HCT116 (cell line): ENCODE data around the gene ECE1. TPM values are rescaled to one million over a fixed set of nuclear protein-coding genes. Genes with fewer than 3 reads are reported as not detected.

Experiments
- ATAC-seq: fragments of 200-7000 bp; cut with Tn5 transposase; 2 replicates; pipeline ENCODE4 v1.9.1; 2020; ENCODE audit warnings: mild to moderate bottlenecking, moderate library complexity
- Bru-seq: library from RNA; stranded (reverse); fragments of 400-500 nt; gene quantifications from one replicate; lab custom pipeline; 2021; lab: Mats Ljungman, UMichigan
- BruChase-seq, 2 experiments: library from RNA; stranded (reverse); fragments of 400-500 nt; gene quantifications; one replicate each; lab custom pipeline; 2021; lab: Mats Ljungman, UMichigan
- BruUV-seq: library from RNA; stranded (reverse); fragments of 400-500 nt; replicated peaks from 2 replicates; lab custom pipeline; 2021; lab: Mats Ljungman, UMichigan
- CTCF ChIA-PET: fragments of 300-600 bp; sonication (Branson Sonifier 250); formaldehyde crosslinking; loops from one replicate; lab custom pipeline; 2021; ENCODE audit warnings: antibody characterized with exemption; lab: Charles Lee
- POLR2A ChIA-PET: fragments of 300-600, 350-600 bp; sonication (Branson Sonifier 250); formaldehyde crosslinking; loops from one replicate; lab custom pipeline; 2021; ENCODE audit warnings: antibody characterized with exemption; lab: Charles Lee
- RAD21 ChIA-PET, 2 experiments: fragments of 300-600 bp; sonication (Branson Sonifier 250); formaldehyde crosslinking; loops; one replicate each; lab custom pipeline; 2023; ENCODE audit warnings: low total read pairs in 2 of 2; ENCODE audit not compliant: uncharacterized antibody in 2 of 2, unreplicated experiment in 2 of 2, low non-redundant PET in 1 of 2; lab: Charles Lee
- DNase-seq: peaks from one replicate; pipeline ENCODE4 v3.0.0-alpha.2; 2010; ENCODE audit warnings: low read depth, low spot score
- H2AFZ ChIP-seq: fragments of 200-600 bp; shearing (Covaris generic), sonication (generic); 2 replicates; pipeline ENCODE4 v1.6.1; 2017; ENCODE audit warnings: low read depth, mixed run types, mixed read lengths, antibody characterized with exemption, low read length; ENCODE audit not compliant: poor library complexity, severe bottlenecking
- H3K27ac ChIP-seq: 2 replicates; pipeline ENCODE4 v1.5.1; 2012; ENCODE audit warnings: low read depth, low read length
- H3K27me3 ChIP-seq: fragments of 200-600 bp; sonication (generic); 2 replicates; pipeline ENCODE4 v1.6.1; 2016; ENCODE audit warnings: mixed run types, low read length, mixed read lengths; ENCODE audit not compliant: insufficient read depth
- H3K36me3 ChIP-seq, 2 experiments: fragments of 200-500 bp in 1 of 2; fragments of 200-600 bp in 1 of 2; sonication (Bioruptor generic) in 1 of 2; sonication (generic) in 1 of 2; 2 replicates each; pipeline versions ENCODE4 v1.5.1 to v1.6.1; 2014 to 2016; ENCODE audit warnings: low read length in 2 of 2, inconsistent platforms in 1 of 2, mixed read lengths in 1 of 2, mixed run types in 1 of 2; ENCODE audit not compliant: insufficient read depth in 2 of 2, control insufficient read depth in 1 of 2
- H3K4me1 ChIP-seq, 2 experiments: fragments of 200-600 bp in 1 of 2; sonication (generic) in 1 of 2; 2 replicates each; pipeline versions ENCODE4 v1.5.1 to v1.6.1; 2012 to 2017; ENCODE audit warnings: low read length in 2 of 2, inconsistent platforms in 1 of 2, mild to moderate bottlenecking in 1 of 2, mixed read lengths in 1 of 2, mixed run types in 1 of 2, moderate library complexity in 1 of 2; ENCODE audit not compliant: insufficient read depth in 2 of 2, control insufficient read depth in 1 of 2
- H3K4me2 ChIP-seq: fragments of 200-600 bp; sonication (generic); 2 replicates; pipeline ENCODE4 v1.6.1; 2017; ENCODE audit warnings: mixed run types, low read length, mixed read lengths
- H3K4me3 ChIP-seq, 2 experiments: fragments of 200-600 bp in 1 of 2; sonication (generic) in 1 of 2; replicated peaks in 1 of 2; 2 replicates each; pipeline ENCODE4 v1.5.1; 2011 to 2016; ENCODE audit warnings: low read length in 2 of 2, control low read depth in 1 of 2, low read depth in 1 of 2, mild to moderate bottlenecking in 1 of 2, mixed read lengths in 1 of 2, mixed run types in 1 of 2
- H3K79me2 ChIP-seq: fragments of 200-600 bp; sonication (generic); 2 replicates; pipeline ENCODE4 v1.6.1; 2017; ENCODE audit warnings: mild to moderate bottlenecking, mixed run types, low read length, moderate library complexity, mixed read lengths; ENCODE audit not compliant: insufficient read depth
- H3K9ac ChIP-seq: fragments of 200-600 bp; sonication (generic); 2 replicates; pipeline ENCODE4 v1.6.1; 2016; ENCODE audit warnings: low read length, mixed read lengths
- H3K9me2 ChIP-seq: fragments of 200-600 bp; sonication (generic), shearing (Covaris generic); 2 replicates; pipeline ENCODE4 v1.6.1; 2017; ENCODE audit warnings: mixed run types, mild to moderate bottlenecking, moderate library complexity; ENCODE audit not compliant: insufficient read depth
- H3K9me3 ChIP-seq, 2 experiments: fragments of 200-500 bp in 1 of 2; fragments of 200-600 bp in 1 of 2; sonication (Bioruptor generic) in 1 of 2; sonication (generic) in 1 of 2; 2 replicates each; pipeline ENCODE4 v1.6.1; 2014 to 2017; ENCODE audit warnings: low read length in 2 of 2, mixed read lengths in 2 of 2, inconsistent platforms in 1 of 2, low read depth in 1 of 2, mild to moderate bottlenecking in 1 of 2, mixed run types in 1 of 2, moderate library complexity in 1 of 2; ENCODE audit not compliant: control insufficient read depth in 1 of 2, insufficient read depth in 1 of 2
- H4K20me1 ChIP-seq: fragments of 200-600 bp; sonication (generic), shearing (Covaris generic); 2 replicates; pipeline ENCODE4 v1.6.1; 2017; ENCODE audit warnings: mixed run types, mild to moderate bottlenecking, moderate library complexity; ENCODE audit not compliant: insufficient read depth
- CBX3 ChIP-seq: IDR thresholded peaks from 2 replicates; pipeline ENCODE4 v1.6.1; 2012; ENCODE audit warnings: low read depth
- EZH2 ChIP-seq: fragments of 200-600 bp; sonication (generic); IDR thresholded peaks from 2 replicates; pipeline ENCODE4 v1.6.1; 2017; ENCODE audit warnings: antibody characterized with exemption, mixed run types
- FOSL1 ChIP-seq: IDR thresholded peaks from 2 replicates; pipeline ENCODE4 v1.6.1; 2012; ENCODE audit warnings: low read depth
- JUND ChIP-seq: IDR thresholded peaks from 2 replicates; pipeline ENCODE4 v1.6.1; 2012
- POLR2A ChIP-seq: IDR thresholded peaks from 2 replicates; pipeline ENCODE4 v1.7.0; 2011; ENCODE audit warnings: borderline replicate concordance; ENCODE audit not compliant: insufficient read depth, insufficient read length; ENCODE audit errors: extremely low read depth
- POLR2AphosphoS5 ChIP-seq: IDR thresholded peaks from 2 replicates; pipeline ENCODE4 v1.6.1; 2011; ENCODE audit warnings: mild to moderate bottlenecking, low read depth, low read length, moderate library complexity
- RAD21 ChIP-seq: IDR thresholded peaks from 2 replicates; pipeline ENCODE4 v1.6.1; 2012; ENCODE audit warnings: low read depth, mild to moderate bottlenecking
- SIN3A ChIP-seq: IDR thresholded peaks from 2 replicates; pipeline ENCODE4 v1.6.1; 2012; ENCODE audit warnings: low read depth
- SRF ChIP-seq: IDR thresholded peaks from 2 replicates; pipeline ENCODE4 v1.6.1; 2012; ENCODE audit warnings: low read depth
- TCF7L2 ChIP-seq: IDR thresholded peaks from 2 replicates; pipeline ENCODE4 v1.7.0; 2011; ENCODE audit warnings: borderline replicate concordance, inconsistent platforms; ENCODE audit not compliant: insufficient read depth, insufficient read length; ENCODE audit errors: extremely low read depth
- YY1 ChIP-seq: IDR thresholded peaks from 2 replicates; pipeline ENCODE4 v1.6.1; 2011; ENCODE audit warnings: low read length, low read depth, moderate library complexity, mild to moderate bottlenecking; ENCODE audit not compliant: insufficient replicate concordance; ENCODE audit errors: extremely low read depth
- ZFX ChIP-seq: fragments of 450-650 bp; IDR thresholded peaks from 2 replicates; pipeline ENCODE4 v1.6.1; 2017
- intact Hi-C: fragments of 100-400 bp; cut with micrococcal nuclease; formaldehyde crosslinking; loops from 2 replicates; pipeline ENCODE4 v1.10.0; 2022
- long read RNA-seq: library from polyadenylated mRNA; unstranded; transcript quantifications from one replicate; pipeline ENCODE4 v2.0.0, GENCODE V29; 2021; ENCODE audit not compliant: unreplicated experiment
- polyA plus RNA-seq: library from polyadenylated mRNA; unstranded; fragments of >200 nt; gene quantifications from 2 replicates; pipeline ENCODE4 v1.2.1, GENCODE V29; 2012; ENCODE audit warnings: missing spikeins
- total RNA-seq: library from RNA; stranded (reverse); gene quantifications from one replicate; pipeline ENCODE4 v1.2.1, GENCODE V29; 2021; ENCODE audit not compliant: unreplicated experiment
- TF ChIP-seq, protein P1 (sequence below): IDR thresholded peaks from 2 replicates; pipeline ENCODE4 v1.6.1; 2012
- TF ChIP-seq, protein P2 (sequence below): IDR thresholded peaks from 2 replicates; pipeline ENCODE4 v1.6.1; 2011; ENCODE audit warnings: mild to moderate bottlenecking, low read length, moderate library complexity; ENCODE audit not compliant: insufficient replicate concordance; ENCODE audit errors: extremely low read depth

ECE1 gene
- total RNA-seq (66.8 TPM), Bru-seq, nascent RNA (percentile 65 among the genes with signal in this experiment), BruChase-seq, experiment 1, labeled RNA remaining after a 6-hour chase (percentile 77 among the genes with signal in this experiment), BruChase-seq, experiment 2, labeled RNA remaining after a 2-hour chase (percentile 64 among the genes with signal in this experiment)
- 64.9 and 72.0 TPM in 2 replicates for polyA plus RNA-seq
- long read RNA-seq, full-length matches to known transcripts, result 27 of 76 reads
- long read RNA-seq, partial matches to known transcripts, result 17 of 76 reads
- long read RNA-seq, other reads (novel, unspliced or antisense), result 32 of 76 reads

- no TSS peak for BruUV-seq
- ChIA-PET POLR2A (interaction anchor here (0.6 kb wide), 1 partner anchor 61 kb away, joined by 4 read pairs; no protein-coding TSS in a partner anchor), RAD21 (no interaction called here), CTCF (no interaction called here)
- Histone ChIP-seq H3K4me1 (peaks cover 25 to 45% of the 10 kb centered on the region in 2 experiments), H3K79me2 (peaks cover 14% of the 10 kb centered on the region; the same call in 1 of the 2 replicates), H3K4me3 (peak within 1 kb of the TSS; percentile 51 to 66), H2AFZ (no peak within 1 kb of the TSS), H3K9ac (peak within 1 kb of the TSS; percentile 67), H3K27ac (peak within 1 kb of the TSS; percentile 29; the same call in 1 of the 2 replicates), H3K4me2 (peak within 1 kb of the TSS; percentile 91), H3K9me3 (no peaks in the 10 kb centered on the region), H3K27me3 (no peaks in the 10 kb centered on the region), H3K9me2 (no peaks in the 10 kb centered on the region), H3K36me3 (no peaks in the 10 kb centered on the region), H4K20me1 (no peaks in the 10 kb centered on the region; the same call in 1 of the 2 replicates)
- ATAC-seq (peak; percentile 70), DNase-seq (no peak)
- intact Hi-C loops, result no loop called here
- TF ChIP-seq POLR2AphosphoS5 (peak; percentile 2; the same call in 1 of the 2 replicates), JUND (no peak), ZFX (peak; percentile 34; the same call in 1 of the 2 replicates)
Observed at GRCh38 chr1:21289700-21290545, at the start of gene ECE1. TSS of gene ECE1 (minus strand) at chr1:21290463. CDS start at chr1:21290414, 49 bp downstream.

DNA sequence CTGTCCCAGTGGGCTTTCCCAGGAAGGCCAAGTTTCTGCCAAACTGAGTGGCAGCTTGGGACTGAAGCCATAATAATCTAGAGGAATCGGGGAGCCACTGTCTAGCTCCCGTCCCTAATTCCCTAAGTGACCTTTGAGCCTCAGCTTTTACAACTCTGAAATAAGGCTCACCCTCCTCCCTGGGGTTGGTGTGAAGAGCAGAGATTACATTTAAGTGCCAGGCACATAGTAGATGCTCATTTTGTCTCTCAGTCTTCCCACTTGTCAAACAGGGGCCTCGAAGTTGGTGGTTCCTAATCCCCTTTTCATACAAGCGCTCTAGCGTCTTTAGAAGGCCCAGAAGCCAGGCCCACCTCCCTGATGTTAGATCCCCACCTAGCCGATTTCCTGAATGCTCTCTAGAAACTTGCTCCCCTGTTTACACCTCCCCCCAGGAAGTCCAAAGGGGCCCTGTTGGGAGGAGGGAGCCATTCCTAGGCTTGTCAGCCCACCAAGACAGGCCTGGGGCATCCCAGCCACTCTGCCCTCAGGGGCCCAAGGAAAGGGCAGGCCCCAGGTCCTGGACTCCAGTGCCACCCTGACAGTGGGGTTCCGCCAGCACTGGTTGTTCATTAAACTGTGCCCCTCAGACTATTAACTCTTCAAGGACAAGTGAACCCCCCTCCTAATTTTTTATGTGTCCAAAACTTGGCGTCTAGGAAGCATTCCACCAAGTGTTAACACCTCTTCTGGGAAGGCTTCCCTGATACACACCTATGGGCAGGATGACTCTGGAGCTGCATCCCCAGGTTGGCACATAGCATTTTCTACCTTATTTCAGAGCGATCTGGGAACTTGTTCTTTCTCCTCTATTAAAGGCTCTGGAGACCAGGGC lies 49.3 kb upstream of the ECE1 start:
- BruUV-seq, result no TSS peak
- no peak overlapping the region for H2AFZ ChIP-seq
- H3K9me3 ChIP-seq, result no peaks in the 10 kb centered on the region
- ChIA-PET POLR2A (interaction anchor here (3.5 kb wide), 1 partner anchor 14 kb away, joined by 17 read pairs; no protein-coding TSS in a partner anchor), CTCF (no interaction called here), RAD21 (interaction anchor here in 1 of 2 experiments (0.6 kb wide), 1 partner anchor 432 kb away, joined by 3 read pairs; no protein-coding TSS in a partner anchor)
- no peak for TF ChIP-seq TCF7L2
- no peak for TF ChIP-seq POLR2AphosphoS5
- TF ChIP-seq CBX3, result no peak
- TF ChIP-seq FOSL1, result no peak
- no peak for TF ChIP-seq EZH2
- no peak for TF ChIP-seq SRF
- TF ChIP-seq, protein P1, sequence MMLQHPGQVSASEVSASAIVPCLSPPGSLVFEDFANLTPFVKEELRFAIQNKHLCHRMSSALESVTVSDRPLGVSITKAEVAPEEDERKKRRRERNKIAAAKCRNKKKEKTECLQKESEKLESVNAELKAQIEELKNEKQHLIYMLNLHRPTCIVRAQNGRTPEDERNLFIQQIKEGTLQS, result no peak
- no peak for TF ChIP-seq POLR2A
- no peak for TF ChIP-seq YY1
- TF ChIP-seq, protein P2, sequence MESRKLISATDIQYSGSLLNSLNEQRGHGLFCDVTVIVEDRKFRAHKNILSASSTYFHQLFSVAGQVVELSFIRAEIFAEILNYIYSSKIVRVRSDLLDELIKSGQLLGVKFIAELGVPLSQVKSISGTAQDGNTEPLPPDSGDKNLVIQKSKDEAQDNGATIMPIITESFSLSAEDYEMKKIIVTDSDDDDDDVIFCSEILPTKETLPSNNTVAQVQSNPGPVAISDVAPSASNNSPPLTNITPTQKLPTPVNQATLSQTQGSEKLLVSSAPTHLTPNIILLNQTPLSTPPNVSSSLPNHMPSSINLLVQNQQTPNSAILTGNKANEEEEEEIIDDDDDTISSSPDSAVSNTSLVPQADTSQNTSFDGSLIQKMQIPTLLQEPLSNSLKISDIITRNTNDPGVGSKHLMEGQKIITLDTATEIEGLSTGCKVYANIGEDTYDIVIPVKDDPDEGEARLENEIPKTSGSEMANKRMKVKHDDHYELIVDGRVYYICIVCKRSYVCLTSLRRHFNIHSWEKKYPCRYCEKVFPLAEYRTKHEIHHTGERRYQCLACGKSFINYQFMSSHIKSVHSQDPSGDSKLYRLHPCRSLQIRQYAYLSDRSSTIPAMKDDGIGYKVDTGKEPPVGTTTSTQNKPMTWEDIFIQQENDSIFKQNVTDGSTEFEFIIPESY, result no peak
- no peak for TF ChIP-seq SIN3A
- TF ChIP-seq RAD21, result no peak
- DNase-seq (no peak), ATAC-seq (no peak)
- H3K4me2 ChIP-seq, result peak overlapping the region; percentile 28
- no peaks in the 10 kb centered on the region for H3K36me3 ChIP-seq
- no peaks in the 10 kb centered on the region for H3K27me3 ChIP-seq
- H3K4me1 ChIP-seq, result peaks cover 45 to 63% of the 10 kb centered on the region in 2 experiments
- H3K27ac ChIP-seq, result no peak overlapping the region
- H3K4me3 ChIP-seq, result no peak overlapping the region
- H3K79me2 ChIP-seq, result peaks cover 93% of the 10 kb centered on the region
- no peak overlapping the region for H3K9ac ChIP-seq
- H3K9me2 ChIP-seq, result no peaks in the 10 kb centered on the region
- intact Hi-C loops, result no loop called here
- no peaks in the 10 kb centered on the region for H4K20me1 ChIP-seq
